Activated CD4-positive, alpha-beta T cell treated with anti-CD3 and anti-CD28 coated beads, Interleukin-2, Interleukin-6, amounts not matched to agents 100 ng/mL and 50 ng/mL, durations not matched to agents 16 hours and 8 hours (primary cell): Measurements from ENCODE around the gene MYORG.
A peak's percentile ranks its signal among the peaks of the same experiment; 100 is the strongest.
"Not testable (repeated sequence)": the region's sequence is repeated elsewhere in the genome, so short reads cannot be mapped to it uniquely, and the experiment has no call there.

Source experiments
- DNase-seq: peaks from one replicate; pipeline ENCODE4 v3.0.0-alpha.2; 2020

Gene MYORG

DNA sequence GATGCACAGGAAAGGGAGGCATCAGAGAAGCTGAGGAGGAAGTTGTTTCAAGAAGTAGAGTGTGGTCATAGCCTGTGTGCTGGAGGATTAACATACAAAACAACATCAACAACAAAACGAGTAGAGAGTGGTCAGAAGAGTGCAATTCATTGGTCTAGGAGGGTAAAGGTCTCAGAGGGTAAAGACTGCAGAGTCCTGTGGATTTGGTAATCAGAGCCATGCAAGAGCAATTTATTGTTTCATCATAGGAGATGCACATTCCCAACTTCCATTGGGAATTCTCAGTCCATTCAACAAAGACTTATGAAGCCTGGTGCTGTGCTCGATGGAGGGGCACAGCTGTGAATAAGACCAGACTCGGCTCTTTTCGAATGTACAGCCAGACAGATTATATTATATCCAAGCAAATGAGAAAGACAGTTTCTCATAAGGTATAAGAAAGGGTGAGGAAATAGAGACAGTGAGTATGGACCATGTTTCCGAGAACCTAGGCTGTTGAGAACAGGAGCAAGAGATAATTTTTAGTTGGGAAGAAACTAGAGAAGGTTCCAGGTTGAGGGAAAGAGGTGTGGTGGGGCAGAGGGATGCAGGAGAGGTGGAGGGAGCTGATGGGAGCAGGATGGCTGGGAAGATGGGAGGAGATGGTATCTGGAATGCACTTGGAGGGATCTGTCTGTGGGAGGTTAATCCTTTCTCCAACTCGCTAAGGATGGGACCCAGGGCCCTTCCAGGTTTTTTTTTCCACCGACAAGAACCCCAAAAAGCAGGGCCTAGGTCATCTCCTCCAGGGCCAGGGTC is 7.9 kb upstream of the MYORG start:
- DNase-seq = no peak

DNA sequence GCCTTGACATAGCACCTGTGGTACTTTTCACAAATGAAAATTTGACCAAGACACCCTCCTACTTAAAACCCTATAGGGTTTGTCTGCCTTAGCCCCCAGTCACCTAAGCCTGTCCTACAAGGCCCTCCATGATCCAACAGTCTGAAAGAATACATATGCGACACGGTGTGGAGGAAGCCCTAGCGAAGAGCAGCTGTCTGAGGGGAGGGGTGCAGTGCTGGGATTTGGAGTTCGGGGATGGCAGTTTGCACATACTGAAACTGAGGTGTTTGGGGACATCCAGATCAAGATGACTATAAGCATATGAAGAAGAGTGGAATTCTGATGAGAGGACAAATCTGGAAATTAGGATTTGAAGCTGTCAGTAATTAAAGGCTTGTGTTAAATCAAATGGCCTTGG is 7.2 kb upstream of the MYORG start:
- no peak for DNase-seq

DNA sequence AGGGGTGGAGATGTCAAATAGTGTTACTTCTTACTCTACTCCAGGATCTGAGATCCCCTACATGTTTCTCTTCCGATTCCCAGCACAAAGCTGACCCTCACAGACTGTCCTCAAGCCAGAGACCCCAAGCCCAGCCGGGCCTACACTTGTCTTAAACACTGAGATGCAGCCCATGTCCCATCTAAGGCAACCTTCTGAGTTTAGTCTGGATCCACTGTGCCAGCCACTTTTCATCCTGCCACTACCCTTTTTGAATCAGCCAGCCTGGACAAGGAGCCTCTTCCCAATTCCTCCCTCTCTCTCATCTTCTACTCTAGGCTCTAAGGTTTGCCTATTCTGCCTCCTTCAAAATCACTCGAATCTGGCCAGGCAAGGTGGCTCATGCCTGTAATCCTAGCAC is 6.2 kb upstream of the MYORG start:
- no peak for DNase-seq

DNA sequence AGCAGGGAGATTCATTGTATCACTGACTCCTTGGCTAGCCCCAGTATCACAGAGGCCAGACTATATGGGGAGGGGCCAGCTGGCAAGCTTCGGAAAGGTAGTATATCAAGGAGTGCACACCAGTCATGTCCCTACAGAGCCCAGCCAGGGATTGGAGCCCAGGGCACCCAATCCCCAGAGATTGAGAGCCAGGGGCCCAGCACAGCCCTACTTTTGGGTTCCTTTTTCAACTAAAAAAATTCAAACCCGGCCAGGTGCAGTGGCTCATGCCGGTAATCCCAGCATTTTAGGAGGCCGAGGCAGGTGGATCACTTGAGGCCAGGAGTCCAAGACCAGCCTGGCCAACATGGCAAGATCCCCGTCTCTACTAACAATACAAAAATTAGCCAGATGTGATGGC is 5.4 kb upstream of the MYORG start:
- no peak for DNase-seq

- no peak for DNase-seq
These were observed 4.6 kb upstream of the MYORG start for GRCh38 chr9:34381323-34381722.

GRCh38 chr9:34380511-34381315 is 4.0 kb upstream of the MYORG start:
- DNase-seq = peak; percentile 85

DNA sequence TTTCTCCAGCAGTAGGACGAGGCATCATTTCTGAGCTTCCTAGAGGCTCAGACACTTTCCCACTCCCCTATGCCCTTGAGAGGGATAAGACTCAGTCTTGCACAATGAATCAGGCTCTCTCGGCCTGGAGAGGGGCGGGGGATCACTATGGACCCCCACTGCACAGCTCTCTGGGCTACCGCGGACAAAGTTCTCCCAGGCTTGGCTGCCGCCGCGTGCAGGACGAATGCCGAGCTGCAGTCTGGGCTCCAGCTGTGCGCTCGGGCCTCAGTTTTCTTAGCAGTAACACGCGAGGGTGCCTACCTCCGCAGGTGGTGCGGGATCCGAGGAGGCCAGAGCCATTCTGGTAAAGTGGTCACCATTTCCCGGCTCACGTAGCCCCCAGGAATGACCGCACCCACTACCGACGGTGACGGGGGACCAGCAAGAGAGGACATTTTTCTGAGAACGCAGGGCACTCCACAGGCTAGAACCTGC is 3.4 kb upstream of the MYORG start:
- no peak for DNase-seq

DNA sequence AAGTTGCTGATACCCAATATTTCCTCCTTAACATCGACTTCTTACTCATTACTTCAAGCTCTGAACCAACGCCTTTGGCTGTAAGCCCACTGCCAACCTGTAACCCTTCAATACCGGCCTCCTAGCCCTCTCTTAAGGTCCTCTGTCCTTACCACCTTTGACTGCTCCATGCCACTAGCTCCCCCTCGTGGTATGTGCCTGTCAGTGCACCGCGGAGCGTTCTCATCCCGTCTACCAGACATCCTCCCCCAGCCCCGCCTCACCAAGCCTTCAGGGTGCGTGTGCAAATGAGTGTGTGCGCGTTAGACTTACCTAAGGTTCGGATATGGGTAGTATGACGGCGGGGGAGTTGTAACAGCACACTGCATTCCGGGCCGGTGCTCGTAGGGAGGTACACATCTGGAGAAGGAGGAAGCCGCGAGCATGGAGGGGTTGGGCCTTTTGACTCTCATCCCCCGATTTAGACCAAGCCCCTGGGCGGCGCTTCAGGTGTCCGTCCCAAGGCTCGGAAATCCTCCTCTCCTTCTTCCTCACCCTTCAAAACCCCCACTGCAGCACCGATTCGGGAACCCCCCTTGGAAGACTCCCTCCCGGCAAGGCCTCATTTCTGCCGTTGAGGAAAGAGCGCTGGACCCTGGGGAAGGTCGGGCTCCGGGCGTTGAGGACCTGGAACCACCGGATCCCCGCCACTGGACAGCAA is 2.8 kb upstream of the MYORG start:
- DNase-seq = peak; percentile 95

DNA sequence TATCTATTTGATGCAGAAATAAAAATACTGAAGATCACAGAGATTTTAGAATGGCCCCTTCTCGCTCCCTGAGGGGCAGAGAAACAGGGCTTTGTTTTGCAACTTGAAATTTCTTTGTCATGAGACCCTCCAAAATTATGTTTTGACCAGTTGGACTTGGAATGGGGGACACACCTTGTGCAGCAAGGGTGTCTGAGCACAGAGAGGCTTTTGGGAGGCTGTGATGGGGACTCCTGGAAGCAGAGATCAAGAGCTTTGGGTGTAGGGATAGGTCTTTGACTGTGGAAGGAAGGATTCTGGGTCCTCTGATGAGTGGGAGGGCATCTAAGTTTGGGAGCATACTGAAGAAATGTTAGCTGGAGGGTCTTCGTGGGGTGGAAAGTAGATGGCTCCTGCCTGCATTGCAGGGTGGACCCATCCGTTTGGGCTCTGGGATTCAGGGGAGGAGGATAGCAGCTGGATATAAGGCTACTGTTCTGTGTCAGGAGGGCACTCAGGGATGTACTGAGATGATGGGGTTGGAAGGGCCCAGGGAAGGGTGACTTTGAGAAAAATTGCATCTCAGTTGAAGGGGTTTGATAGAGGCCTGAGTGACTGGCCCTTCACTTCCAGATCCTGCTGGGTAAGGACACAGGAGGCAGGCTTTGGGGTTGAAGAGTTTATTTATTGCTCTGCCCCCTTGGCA is 1.8 kb upstream of the MYORG start:
- no peak for DNase-seq

DNA sequence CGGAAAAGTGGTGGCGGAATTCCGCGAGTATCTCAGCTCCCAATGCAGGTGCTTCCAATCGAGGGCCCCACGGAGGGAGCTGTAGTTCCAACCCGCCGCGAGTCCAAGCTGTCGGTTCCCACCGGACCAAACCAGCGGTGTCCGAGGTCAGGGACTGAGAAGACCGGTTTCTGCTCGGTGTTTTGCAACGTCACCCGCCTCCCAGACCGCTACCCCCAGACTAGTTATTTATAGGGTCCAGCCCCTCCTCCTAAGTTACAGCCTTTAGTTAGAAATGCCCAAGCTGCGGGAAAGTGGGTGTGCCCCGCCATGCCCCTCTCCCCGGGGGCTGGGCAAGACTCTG is 677 bp upstream of the MYORG start:
- no peak for DNase-seq

DNA sequence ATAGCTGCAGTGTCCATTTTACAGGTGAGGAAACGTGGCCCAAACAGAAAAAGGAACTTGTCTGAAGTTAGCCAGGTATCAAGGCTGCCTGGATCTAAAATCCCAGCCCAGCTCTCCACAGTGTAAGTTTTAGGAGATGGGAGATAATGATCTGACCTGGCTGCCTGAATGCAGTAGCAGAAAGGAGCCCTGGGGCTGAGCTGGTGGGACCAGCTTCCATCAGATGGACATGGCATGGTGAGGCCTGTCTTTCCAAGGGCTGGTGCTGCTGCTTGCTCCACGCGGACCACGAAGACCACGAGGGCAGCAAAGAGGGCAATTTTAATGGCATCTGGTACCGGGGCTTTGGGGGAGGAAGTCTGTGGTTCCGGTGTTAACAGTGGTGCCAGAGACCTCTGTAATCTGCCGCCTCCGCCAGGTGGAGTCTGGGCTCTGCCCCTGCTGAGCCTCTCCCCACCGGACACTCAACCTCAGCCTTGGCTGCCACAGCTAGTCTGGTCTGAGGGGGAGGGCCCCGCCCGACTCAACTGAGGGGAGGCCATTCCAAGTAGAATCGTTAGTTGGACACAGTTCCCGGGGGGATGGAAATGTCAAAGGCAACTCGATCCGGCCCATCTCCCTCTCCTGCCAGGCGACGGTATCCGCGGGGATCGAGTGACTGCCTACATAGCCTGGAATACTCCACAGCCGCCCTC is 650 bp downstream of the MYORG start:
- DNase-seq = peak; percentile 58

- DNase-seq = no peak
These were observed 1.7 kb downstream of the MYORG start for GRCh38 chr9:34374905-34375552.

GRCh38 chr9:34374339-34374738 is 2.4 kb downstream of the MYORG start:
- no peak for DNase-seq

GRCh38 chr9:34373749-34374148 is 2.9 kb downstream of the MYORG start:
- no peak for DNase-seq

DNA sequence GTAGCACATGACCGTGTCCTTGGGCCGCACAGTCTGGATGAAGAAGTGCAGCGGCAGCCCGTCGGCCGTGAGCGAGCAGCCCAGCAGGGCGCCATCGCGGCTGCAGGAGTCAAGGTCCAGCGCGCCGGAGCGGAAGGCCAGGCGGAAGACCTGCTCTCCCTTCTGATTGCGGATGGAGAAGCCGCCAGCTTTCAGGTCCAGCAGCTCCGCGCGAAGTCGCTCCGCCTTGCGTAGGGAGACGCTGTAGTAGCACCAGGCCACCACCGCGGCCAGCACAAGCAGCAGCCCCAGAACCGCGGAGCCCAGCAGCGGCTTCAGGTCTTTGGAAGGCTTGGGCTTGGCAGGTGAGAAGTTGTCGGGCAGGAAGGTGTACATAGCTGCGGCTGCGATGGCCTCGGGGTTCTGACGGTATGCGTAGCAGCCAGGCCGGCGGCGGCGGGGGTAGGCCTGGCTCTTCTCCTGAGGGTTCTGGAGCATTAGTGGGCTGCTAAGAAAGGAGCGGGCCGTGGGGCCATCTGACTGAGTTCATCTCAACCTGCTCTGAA is 4.2 kb downstream of the MYORG start:
- DNase-seq = no peak

- no peak for DNase-seq
These were observed 4.7 kb downstream of the MYORG start for GRCh38 chr9:34371886-34372466.

- DNase-seq = no peak
These were observed 5.5 kb downstream of the MYORG start for GRCh38 chr9:34370970-34371880.

- no peak for DNase-seq
These were observed 6.2 kb downstream of the MYORG start for GRCh38 chr9:34370335-34370969.

DNA sequence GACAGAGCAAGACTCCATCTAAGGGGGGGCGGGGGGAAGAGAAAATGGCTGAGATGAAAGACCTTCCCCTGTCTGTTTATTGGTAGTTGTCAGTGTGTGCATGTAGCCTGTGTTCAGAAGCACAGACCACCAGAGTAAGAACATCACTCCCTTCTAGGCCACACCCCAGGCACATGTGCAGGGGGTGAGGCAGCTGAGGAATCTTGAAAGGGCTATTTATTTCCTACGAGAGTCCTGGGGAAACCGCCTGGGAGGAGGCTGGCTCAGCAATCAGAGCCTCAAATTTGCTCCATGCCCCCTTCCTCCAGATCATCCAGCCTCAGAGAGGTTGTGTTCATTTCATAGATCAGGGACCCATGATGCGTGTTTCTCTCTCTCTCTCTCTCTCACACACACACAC is 7.1 kb downstream of the MYORG start:
- DNase-seq = no peak

GRCh38 chr9:34368796-34369195 is 7.9 kb downstream of the MYORG start:
- not testable (repeated sequence) for DNase-seq
